ENCODE results near the gene SYT14.

DNA sequence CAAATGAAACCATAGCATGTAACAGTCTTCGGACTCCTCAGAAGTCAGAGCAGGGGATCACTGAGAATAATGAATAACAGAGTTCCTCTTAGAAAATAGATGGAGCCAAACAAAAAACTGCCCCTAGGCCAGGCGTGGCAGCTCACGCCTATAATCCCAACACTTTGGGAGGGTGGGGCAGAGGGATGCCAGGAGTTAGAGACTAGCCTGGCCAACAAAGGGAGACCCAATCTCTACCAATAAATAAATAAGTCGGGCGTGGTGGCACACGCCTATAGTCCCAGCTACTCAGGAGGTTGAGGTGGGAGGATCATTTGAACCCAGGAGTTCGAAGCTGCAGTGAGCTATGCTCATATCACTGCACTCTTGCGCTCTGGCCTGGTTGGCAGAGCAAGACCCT, 236.1 kb downstream of the SYT14 start:
- no peak for TF ChIP-seq EZH2 (IDR thresholded peaks at IDR 0.05)
- TF ChIP-seq POLR2AphosphoS5 (IDR thresholded peaks at IDR 0.05; ENCODE audit: borderline replicate concordance, low read depth, low read length) = no peak

Measured in SK-N-MC (cell line).